GM12878 (cell line): Measurements from ENCODE around the gene FAM20B. TPM values are rescaled to one million over a fixed set of nuclear protein-coding genes. Genes with fewer than 3 reads are reported as not detected.

Experiments used
- ATAC-seq: fragments of 200-7000 bp; cut with Tn5 transposase; 3 replicates; pipeline ENCODE4 v1.9.1; 2020; ENCODE audit warnings: mild to moderate bottlenecking, moderate library complexity
- BruUV-seq: library from RNA; stranded (reverse); fragments of 400-500 nt; replicated peaks from 2 replicates; lab custom pipeline; 2021; lab: Mats Ljungman, UMichigan
- CTCF ChIA-PET: fragments of 300-600 bp; sonication (Branson Sonifier 250); formaldehyde crosslinking; extraction: SDS; loops from one replicate; lab custom pipeline; 2021; ENCODE audit warnings: inconsistent platforms; lab: Yijun Ruan, JAX
- POLR2A ChIA-PET: fragments of 350-600 bp; formaldehyde crosslinking; extraction: SDS; loops from one replicate; lab custom pipeline; 2021; ENCODE audit warnings: inconsistent platforms; lab: Charles Lee
- RAD21 ChIA-PET: fragments of 300-600 bp; sonication (Branson Sonifier 250); formaldehyde crosslinking; loops from one replicate; lab custom pipeline; 2023; ENCODE audit warnings: antibody characterized with exemption; ENCODE audit not compliant: unreplicated experiment; lab: Charles Lee
- SMC1A ChIA-PET: fragments of 300-600 bp; sonication (Branson Sonifier 250); formaldehyde crosslinking; loops from one replicate; lab custom pipeline; 2023; ENCODE audit not compliant: unreplicated experiment, uncharacterized antibody; lab: Charles Lee
- DNase-seq: peaks from one replicate; pipeline ENCODE4 v3.0.0-alpha.2; 2011; ENCODE audit warnings: low read depth, low spot score
- FAIRE-seq: peaks from 3 replicates; lab custom pipeline; 2011; peaks lifted over from hg19 to GRCh38; lab: Jason Lieb, UNC
- H2AFZ ChIP-seq: 2 replicates; pipeline ENCODE4 v1.6.0; 2011; ENCODE audit warnings: low read depth, low read length, control low read depth; ENCODE audit not compliant: control insufficient read depth
- H3K27ac ChIP-seq: 2 replicates; pipeline ENCODE4 v1.5.1; 2011; ENCODE audit warnings: control low read depth; ENCODE audit not compliant: control insufficient read depth, insufficient read depth
- H3K27me3 ChIP-seq, 2 experiments: replicated peaks in 1 of 2; 2 replicates each; pipeline versions ENCODE4 v1.6.0 to v1.6.1; 2011; ENCODE audit warnings: low read length in 1 of 2; ENCODE audit not compliant: control insufficient read depth in 2 of 2, insufficient read depth in 2 of 2
- H3K36me3 ChIP-seq, 2 experiments: 2 replicates each; pipeline ENCODE4 v1.5.1; 2011; ENCODE audit warnings: low read length in 1 of 2; ENCODE audit not compliant: control insufficient read depth in 2 of 2, insufficient read depth in 2 of 2
- H3K4me1 ChIP-seq: 2 replicates; pipeline ENCODE4 v1.6.1; 2011; ENCODE audit warnings: mild to moderate bottlenecking, low read length, moderate library complexity, mixed read lengths; ENCODE audit not compliant: control insufficient read depth, insufficient read depth
- H3K4me2 ChIP-seq: 2 replicates; pipeline ENCODE4 v1.6.0; 2011; ENCODE audit warnings: control low read depth; ENCODE audit not compliant: control insufficient read depth, insufficient read depth
- H3K4me3 ChIP-seq: fragments of 200-600 bp; sonication (generic); 2 replicates; pipeline ENCODE4 v1.5.1; 2016
- H3K79me2 ChIP-seq: 2 replicates; pipeline ENCODE4 v1.6.0; 2011; ENCODE audit warnings: low read length; ENCODE audit not compliant: control insufficient read depth, insufficient read depth
- H3K9ac ChIP-seq: 2 replicates; pipeline ENCODE4 v1.8.0; 2011; ENCODE audit warnings: low read length, control low read depth, mixed read lengths; ENCODE audit not compliant: control insufficient read depth, insufficient read depth
- H3K9me3 ChIP-seq: replicated peaks from 3 replicates; pipeline ENCODE4 v1.5.1; 2011; ENCODE audit warnings: mild to moderate bottlenecking, low read length; ENCODE audit not compliant: control insufficient read depth, insufficient read depth
- H4K20me1 ChIP-seq: 2 replicates; pipeline ENCODE4 v1.6.0; 2011; ENCODE audit not compliant: control insufficient read depth, insufficient read depth
- EED ChIP-seq: sonication (generic); IDR thresholded peaks from 2 replicates; pipeline ENCODE4 v1.6.1; 2016; ENCODE audit warnings: antibody characterized with exemption, low read depth
- SPI1 ChIP-seq: IDR thresholded peaks from 2 replicates; pipeline ENCODE4 v1.6.1; 2011; ENCODE audit warnings: low read depth, mild to moderate bottlenecking, low read length, moderate library complexity, borderline replicate concordance; ENCODE audit not compliant: insufficient read depth
- USF2 ChIP-seq: IDR thresholded peaks from 2 replicates; pipeline ENCODE4 v1.6.1; 2011; ENCODE audit warnings: low read depth, low read length, improper control_type of control experiment, borderline replicate concordance
- WGBS: methylation state at CpG from one replicate; pipeline ENCODE4 v1.1.6; 2016; ENCODE audit warnings: low lambda C conversion rate; ENCODE audit not compliant: insufficient replicate concordance, insufficient coverage; ENCODE audit errors: missing lambda C conversion rate; 5-methylcytosine and 5-hydroxymethylcytosine counted together
- in situ Hi-C: fragments of 300-500 bp; cut with MboI; formaldehyde crosslinking; loops from 9 replicates; pipeline ENCODE4 v1.14.3; 2018; ENCODE audit warnings: mixed read lengths
- intact Hi-C: fragments of 100-400 bp; cut with micrococcal nuclease; formaldehyde crosslinking; loops from one replicate; pipeline ENCODE4 v1.14.2; 2022; ENCODE audit not compliant: unreplicated experiment
- polyA plus RNA-seq, 11 experiments: library from polyadenylated mRNA; depleted of rRNA in 4 of 11; unstranded in 6 of 11; stranded (reverse) in 5 of 11; fragments of >200 nt; fragmentation: Nextera tagmentation in 4 of 11; fragmentation: Illumina TruSeq in 1 of 11; extraction: Ambion mirVana in 4 of 11; extraction: Trizol in 1 of 11; gene quantifications; 1 replicate in 1 of 11; 2 replicates in 10 of 11; pipeline versions ENCODE4 v1.2.1 to v1.2.3, GENCODE V29; 2011 to 2016; ENCODE audit warnings: inconsistent platforms in 2 of 11, missing spikeins in 2 of 11, low read depth in 1 of 11
- total RNA-seq, 4 experiments: library from RNA; depleted of rRNA in 3 of 4; stranded (reverse); fragments of >200 nt in 3 of 4; fragmentation: Illumina TruSeq in 1 of 4; extraction: Trizol in 1 of 4; gene quantifications; 2 replicates each; pipeline versions ENCODE4 v1.2.1 to v1.2.3, GENCODE V29; 2013 to 2021

Gene FAM20B
- total and polyA plus RNA-seq, 10 of the 15 experiments (the other 5 are each of a cell fraction or from before 2014, with no cell fraction given), result 2.4 to 25.6 (median 12.8) TPM

DNA sequence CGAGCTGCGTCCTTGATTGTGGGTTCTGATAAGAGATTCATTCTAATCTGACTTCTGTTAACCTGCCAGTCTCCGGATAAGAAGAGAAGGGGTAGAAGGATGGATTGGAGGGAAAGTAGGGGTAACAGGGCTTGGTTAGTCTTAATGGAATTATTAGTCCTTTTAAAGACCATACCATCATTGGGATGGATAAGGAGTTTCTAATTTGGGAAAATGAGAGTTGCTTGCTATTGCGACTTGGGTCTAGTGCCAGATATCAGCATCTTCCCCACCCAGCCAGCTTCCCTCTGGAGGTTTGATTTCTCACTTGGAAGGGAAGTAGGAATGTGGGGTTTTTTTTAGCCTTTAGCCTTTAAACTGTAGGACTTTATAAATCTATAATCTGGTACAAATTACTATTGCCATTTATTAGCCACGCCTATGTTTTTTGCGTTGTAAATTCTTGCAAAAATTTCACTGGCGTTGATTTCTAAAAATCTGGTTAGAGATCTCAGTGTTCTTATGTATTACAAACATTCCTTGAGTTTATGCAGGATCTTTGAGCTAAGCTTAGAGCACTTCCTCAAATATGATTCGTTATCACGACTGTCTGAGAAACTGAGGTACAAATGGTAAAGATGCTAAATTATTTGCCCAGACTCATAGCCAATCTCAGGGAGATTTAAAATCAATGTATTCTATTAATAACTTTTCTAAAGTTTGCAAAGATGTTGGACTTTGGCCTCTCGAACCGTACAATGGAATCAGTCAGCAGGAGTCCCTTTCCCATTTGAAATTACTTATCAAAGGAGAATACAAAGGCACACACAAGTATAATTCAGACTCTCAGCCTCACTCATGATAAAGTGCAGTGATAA, 1.3 kb downstream of the FAM20B start:
- ChIA-PET POLR2A (interaction anchor here (0.5 to 1.3 kb wide), 4 partner anchors 12 to 266 kb away, joined by 3 to 4 read pairs (median 3); no protein-coding TSS in a partner anchor), RAD21 (interaction anchor here (1.5 to 2.3 kb wide), 3 partner anchors 9 to 56 kb away, joined by 5 to 10 read pairs (median 7); partner anchors contain the start of gene TOR3A), SMC1A (interaction anchor here (1.2 to 4.3 kb wide), 5 partner anchors 12 to 99 kb away, joined by 3 to 30 read pairs (median 8); partner anchors contain the start of gene TOR3A), CTCF (interaction anchor here (1.0 to 2.1 kb wide), 5 partner anchors 42 to 788 kb away, joined by 3 to 6 read pairs (median 4); no protein-coding TSS in a partner anchor)
- Histone ChIP-seq H4K20me1 (no peaks in the 10 kb centered on the region), H3K4me3 (peak overlapping the region; percentile 72), H3K4me2 (peak overlapping the region; percentile 98), H2AFZ (peak overlapping the region; percentile 82), H3K27me3 (no peaks in the 10 kb centered on the region), H3K4me1 (peaks cover 28% of the 10 kb centered on the region), H3K9ac (peak overlapping the region; percentile 93), H3K36me3 (no peaks in the 10 kb centered on the region), H3K9me3 (no peaks in the 10 kb centered on the region), H3K79me2 (peaks cover 52% of the 10 kb centered on the region), H3K27ac (peak overlapping the region; percentile 81)
- in situ Hi-C loops (no loop called here), intact Hi-C loops (loop anchor here (5.0 to 10.0 kb wide), 3 partner anchors 55 to 362 kb away; partner anchors contain the start of genes AXDND1 and TOR3A)
- no peak for FAIRE-seq
- WGBS, result 11% methylated on average over 11 of the region's 11 CpGs
- DNase-seq, result no peak
- TF ChIP-seq USF2 (no peak), EED (0 out of 2 replicates have a peak, but pooled peaks have one; percentile 4), SPI1 (peak; percentile 40; the same call in 1 of the 2 replicates)
- BruUV-seq, result TSS peak; percentile 69
- no peak for ATAC-seq
